HepG2 (cell line): ENCODE results near the gene PLCG2. TPM values are rescaled to one million over a fixed set of nuclear protein-coding genes. Genes with fewer than 3 reads are reported as not detected.

Source experiments
- ATAC-seq: fragments of 200-7000 bp; cut with Tn5 transposase; 3 replicates; pipeline ENCODE4 v1.9.1; 2020; ENCODE audit warnings: mild to moderate bottlenecking, moderate library complexity
- BruUV-seq: library from RNA; stranded (reverse); fragments of 400-500 nt; replicated peaks from 2 replicates; lab custom pipeline; 2021; lab: Mats Ljungman, UMichigan
- CTCF ChIA-PET: fragments of 300-600 bp; formaldehyde crosslinking; extraction: SDS; loops from one replicate; lab custom pipeline; 2021; ENCODE audit warnings: low total read pairs, inconsistent platforms, low intra/inter-chr PET ratio; lab: Yijun Ruan, JAX
- POLR2A ChIA-PET: fragments of 350-600 bp; sonication (Branson Sonifier 250); formaldehyde crosslinking; loops from one replicate; lab custom pipeline; 2020; ENCODE audit warnings: antibody characterized with exemption, inconsistent platforms; lab: Yijun Ruan, JAX
- DNase-seq: peaks from one replicate; pipeline ENCODE4 v3.0.0-alpha.2; 2015; ENCODE audit warnings: low spot score
- FAIRE-seq: peaks from 3 replicates; lab custom pipeline; 2011; peaks lifted over from hg19 to GRCh38; lab: Jason Lieb, UNC
- H2AFZ ChIP-seq: one replicate; pipeline ENCODE4 v1.6.1; 2011; ENCODE audit warnings: low read length, inconsistent platforms
- H3K27ac ChIP-seq: fragments of 300-600 bp; 3 replicates; pipeline ENCODE4 v1.8.0; 2011; ENCODE audit warnings: mixed run types, mild to moderate bottlenecking, mixed read lengths, low read length, inconsistent platforms; ENCODE audit not compliant: insufficient read depth; ENCODE audit errors: extremely low read length
- H3K27me3 ChIP-seq, 2 experiments: fragments of 200-600 bp in 1 of 2; 2 replicates in 1 of 2; 3 replicates in 1 of 2; pipeline versions ENCODE4 v1.6.0 to v1.8.0; 2011; ENCODE audit warnings: low read length in 2 of 2, mild to moderate bottlenecking in 2 of 2, moderate library complexity in 2 of 2, inconsistent platforms in 1 of 2; ENCODE audit not compliant: insufficient read depth in 2 of 2, control insufficient read depth in 1 of 2
- H3K36me3 ChIP-seq, 2 experiments: fragments of 200-600 bp in 1 of 2; replicated peaks in 1 of 2; 2 replicates in 1 of 2; 3 replicates in 1 of 2; pipeline versions ENCODE4 v1.5.1 to v1.8.0; 2011; ENCODE audit warnings: low read length in 2 of 2, inconsistent platforms in 1 of 2; ENCODE audit not compliant: insufficient read depth in 2 of 2, control insufficient read depth in 1 of 2
- H3K4me1 ChIP-seq: 2 replicates; pipeline ENCODE4 v1.5.1; 2012; ENCODE audit warnings: low read length, inconsistent platforms; ENCODE audit not compliant: insufficient read depth
- H3K4me2 ChIP-seq: 2 replicates; pipeline ENCODE4 v1.6.0; 2011; ENCODE audit warnings: low read depth, low read length, inconsistent platforms
- H3K4me3 ChIP-seq, 3 experiments: fragments of 200-600 bp in 1 of 3; sonication (generic), shearing (Covaris generic) in 1 of 3; replicated peaks in 1 of 3; 2 replicates each; pipeline ENCODE4 v1.5.1; 2011 to 2016; ENCODE audit warnings: low read length in 3 of 3, inconsistent platforms in 2 of 3, low read depth in 2 of 3, mild to moderate bottlenecking in 2 of 3, control low read depth in 1 of 3, mixed read lengths in 1 of 3; ENCODE audit not compliant: insufficient read depth in 1 of 3
- H3K79me2 ChIP-seq: one replicate; pipeline ENCODE4 v1.6.1; 2011; ENCODE audit warnings: low read length, inconsistent platforms; ENCODE audit not compliant: insufficient read depth
- H3K9ac ChIP-seq: 2 replicates; pipeline ENCODE4 v1.6.0; 2011; ENCODE audit warnings: mild to moderate bottlenecking, low read depth, low read length, inconsistent platforms; ENCODE audit not compliant: insufficient read depth
- H3K9me3 ChIP-seq: 2 replicates; pipeline ENCODE4 v1.5.1; 2012; ENCODE audit warnings: mild to moderate bottlenecking, low read length
- H4K20me1 ChIP-seq: 2 replicates; pipeline ENCODE4 v1.6.0; 2011; ENCODE audit warnings: inconsistent platforms, mild to moderate bottlenecking, low read length, moderate library complexity; ENCODE audit not compliant: insufficient read depth
- ADNP ChIP-seq: sonication (generic); formaldehyde crosslinking; IDR thresholded peaks from 2 replicates; pipeline ENCODE4 v1.4.0; 2020; ENCODE audit warnings: missing genetic modification reagents
- CAMTA2 ChIP-seq: sonication (generic); formaldehyde crosslinking; IDR thresholded peaks from 2 replicates; pipeline ENCODE4 v1.4.0; 2020; ENCODE audit warnings: mild to moderate bottlenecking, missing genetic modification reagents, borderline replicate concordance
- CCDC6 ChIP-seq: sonication (generic); formaldehyde crosslinking; IDR thresholded peaks from 2 replicates; pipeline ENCODE4 v1.8.1; 2022; ENCODE audit warnings: mild to moderate bottlenecking, missing genetic modification reagents, moderate library complexity
- MAFF ChIP-seq: IDR thresholded peaks from 2 replicates; pipeline ENCODE4 v1.6.1; 2011; ENCODE audit warnings: low read depth, low read length, improper control_type of control experiment
- MIXL1 ChIP-seq: IDR thresholded peaks from 2 replicates; pipeline ENCODE4 v1.6.1; 2016
- NR2F6 ChIP-seq, 2 experiments: IDR thresholded peaks; 2 replicates each; pipeline ENCODE4 v1.6.1; 2016; ENCODE audit warnings: antibody characterized with exemption in 1 of 2, mild to moderate bottlenecking in 1 of 2
- PAF1 ChIP-seq: IDR thresholded peaks from 2 replicates; pipeline ENCODE4 v1.6.1; 2016; ENCODE audit warnings: missing genetic modification reagents, missing compliant biosample characterization
- ZNF274 ChIP-seq: sonication (generic); formaldehyde crosslinking; IDR thresholded peaks from 2 replicates; pipeline ENCODE4 v1.5.1; 2020; ENCODE audit warnings: mild to moderate bottlenecking, missing genetic modification reagents
- ZNF557 ChIP-seq: sonication (generic); formaldehyde crosslinking; IDR thresholded peaks from 2 replicates; pipeline ENCODE4 v1.4.0; 2020; ENCODE audit warnings: missing genetic modification reagents
- ZNF709 ChIP-seq: sonication (generic); formaldehyde crosslinking; IDR thresholded peaks from 2 replicates; pipeline ENCODE4 v1.5.0; 2020; ENCODE audit warnings: mild to moderate bottlenecking, missing genetic modification reagents
- WGBS: methylation state at CpG from one replicate; pipeline ENCODE4 v1.1.6; 2017; ENCODE audit warnings: low lambda C conversion rate; 5-methylcytosine and 5-hydroxymethylcytosine counted together
- in situ Hi-C: cut with HindIII; loops from 2 replicates; pipeline ENCODE4 v1.10.0; 2017; ENCODE audit warnings: low pct_unique_long_range_greater_than_20kb; ENCODE audit not compliant: extremely low pct_ligation_motif_present
- intact Hi-C: fragments of 100-400 bp; cut with micrococcal nuclease; formaldehyde crosslinking; loops from one replicate; pipeline ENCODE4 v1.10.0; 2022; ENCODE audit not compliant: unreplicated experiment
- polyA plus RNA-seq, 8 experiments: library from polyadenylated mRNA; depleted of rRNA in 3 of 8; stranded (reverse) in 7 of 8; unstranded in 1 of 8; fragments of >200 nt; fragmentation: Illumina TruSeq in 4 of 8; extraction: Trizol in 4 of 8; gene quantifications; 2 replicates each; pipeline versions ENCODE4 v1.2.1 to v1.2.3, GENCODE V29; 2011 to 2016; ENCODE audit warnings: low read depth in 4 of 8, missing spikeins in 1 of 8, mixed read lengths in 1 of 8; ENCODE audit not compliant: insufficient read depth in 1 of 8
- total RNA-seq, 5 experiments: library from RNA; depleted of rRNA; stranded (reverse); fragments of >200 nt; fragmentation: Illumina TruSeq; extraction: Trizol; gene quantifications; 2 replicates each; pipeline ENCODE4 v1.2.3, GENCODE V29; 2016; ENCODE audit warnings: low read depth in 1 of 5
- TF ChIP-seq, protein P1 (sequence below): sonication (generic); formaldehyde crosslinking; IDR thresholded peaks from 2 replicates; pipeline ENCODE4 v1.8.0; 2022; ENCODE audit warnings: mild to moderate bottlenecking, missing genetic modification reagents, moderate library complexity
- TF ChIP-seq, protein P2 (sequence below): sonication (generic); formaldehyde crosslinking; IDR thresholded peaks from 2 replicates; pipeline ENCODE4 v1.4.0; 2020; ENCODE audit warnings: mild to moderate bottlenecking, missing genetic modification reagents

The PLCG2 gene
- total and polyA plus RNA-seq, 2 of the 13 experiments (the other 11 are each of a cell fraction or from before 2014, with no cell fraction given): 0.13 to 0.18 TPM

DNA sequence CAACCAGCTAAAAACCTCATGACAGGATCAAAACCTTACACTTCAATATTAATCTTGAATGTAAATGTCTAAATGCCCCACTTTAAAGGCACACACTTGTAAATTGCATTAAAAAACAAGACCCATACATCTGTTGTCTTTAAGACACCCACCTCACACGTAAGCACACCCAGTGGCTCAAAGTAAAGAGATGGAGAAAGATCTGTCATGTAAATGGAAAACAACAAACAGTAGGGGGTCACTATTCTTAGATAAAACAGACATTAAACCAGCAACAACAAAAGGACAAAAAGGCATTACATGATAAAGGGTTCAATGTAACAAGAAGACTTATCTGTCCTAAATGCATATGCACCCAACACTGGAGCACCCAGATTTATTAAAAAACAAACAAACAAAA lies 196.5 kb downstream of the PLCG2 start:
- DNase-seq: no peak
- Histone ChIP-seq H3K27me3 (no peaks in the 10 kb centered on the region), H4K20me1 (no peaks in the 10 kb centered on the region), H3K79me2 (no peaks in the 10 kb centered on the region), H3K27ac (no peak overlapping the region), H3K36me3 (no peaks in the 10 kb centered on the region), H3K4me3 (no peak overlapping the region), H3K9me3 (peaks cover 10% of the 10 kb centered on the region), H2AFZ (no peak overlapping the region), H3K9ac (no peak overlapping the region), H3K4me2 (no peak overlapping the region), H3K4me1 (no peaks in the 10 kb centered on the region)
- FAIRE-seq: no peak
- no peak for ATAC-seq
- ChIA-PET CTCF (no interaction called here), POLR2A (no interaction called here)
- intact Hi-C loops (no loop called here), in situ Hi-C loops (no loop called here)
- BruUV-seq: no TSS peak
- 13% methylated on average over 1 of the region's 1 CpG for WGBS
- TF ChIP-seq ZNF709 (CRISPR knock-in tag) (no peak), MAFF (no peak), MIXL1 (CRISPR knock-in tag) (no peak), CCDC6 (no peak), ZNF274 (CRISPR knock-in tag) (no peak), ZNF557 (CRISPR knock-in tag) (no peak), ADNP (CRISPR knock-in tag) (no peak), NR2F6 (IDR thresholded peaks at IDR 0.05) (no peak), NR2F6 (CRISPR knock-in tag; IDR thresholded peaks at IDR 0.05) (no peak), CAMTA2 (no peak), PAF1 (CRISPR knock-in tag) (no peak)
- TF ChIP-seq, protein P1, sequence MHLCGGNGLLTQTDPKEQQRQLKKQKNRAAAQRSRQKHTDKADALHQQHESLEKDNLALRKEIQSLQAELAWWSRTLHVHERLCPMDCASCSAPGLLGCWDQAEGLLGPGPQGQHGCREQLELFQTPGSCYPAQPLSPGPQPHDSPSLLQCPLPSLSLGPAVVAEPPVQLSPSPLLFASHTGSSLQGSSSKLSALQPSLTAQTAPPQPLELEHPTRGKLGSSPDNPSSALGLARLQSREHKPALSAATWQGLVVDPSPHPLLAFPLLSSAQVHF (CRISPR knock-in tag): no peak
- TF ChIP-seq, protein P2, sequence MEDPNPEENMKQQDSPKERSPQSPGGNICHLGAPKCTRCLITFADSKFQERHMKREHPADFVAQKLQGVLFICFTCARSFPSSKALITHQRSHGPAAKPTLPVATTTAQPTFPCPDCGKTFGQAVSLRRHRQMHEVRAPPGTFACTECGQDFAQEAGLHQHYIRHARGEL (CRISPR knock-in tag): no peak
